NOMO-1 treated with DMSO at 0.1 percent for 48 hours (cell line): Measurements from ENCODE around the gene PIK3CD.
A peak's percentile ranks its signal among the peaks of the same experiment; 100 is the strongest.
"Not testable (repeated sequence)": the region's sequence is repeated elsewhere in the genome, so short reads cannot be mapped to it uniquely, and the experiment has no call there.

ENCODE experiments used
- DNase-seq: peaks from one replicate; lab custom pipeline; 2025; ENCODE audit not compliant: unreplicated experiment; lab: John Stamatoyannopoulos, UW

The PIK3CD gene

DNA sequence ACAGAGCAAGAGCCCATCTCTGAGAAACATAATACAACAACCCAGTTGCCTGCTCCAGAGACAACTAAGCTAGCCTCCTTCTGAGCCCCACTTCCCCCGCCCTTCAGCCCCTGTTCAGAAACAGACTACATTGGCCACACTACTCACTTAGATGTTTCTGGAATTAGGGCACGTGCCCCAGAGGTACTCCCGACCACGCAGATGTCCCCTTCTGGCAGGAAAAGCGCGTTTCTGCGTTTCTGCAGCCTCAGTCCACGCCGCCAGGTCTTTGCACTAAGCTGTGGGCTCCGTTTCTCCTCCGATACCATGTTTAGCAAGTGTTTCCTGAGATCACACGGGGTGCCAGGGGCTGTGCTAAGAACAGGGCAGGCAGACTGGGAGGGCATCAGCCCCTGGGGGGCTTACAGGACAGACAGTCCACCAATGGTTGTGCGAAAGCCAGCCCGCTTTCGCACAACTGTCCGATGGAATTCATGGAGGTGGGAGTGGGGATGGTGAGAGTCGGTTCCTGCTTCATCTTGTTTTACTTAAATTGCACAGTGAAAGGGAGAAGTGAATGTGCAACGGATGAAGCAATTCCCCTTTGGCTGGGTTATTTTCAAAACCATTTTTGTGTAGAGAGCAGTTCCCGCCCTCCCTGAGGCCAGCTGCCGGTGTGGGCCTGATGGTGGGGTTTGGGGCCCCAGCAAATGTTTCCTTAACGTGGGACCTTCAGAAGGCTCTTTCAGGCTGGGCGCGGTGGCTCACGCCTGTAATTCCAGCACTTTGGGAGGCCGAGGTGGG lies 2.7 kb downstream of the PIK3CD start:
- DNase-seq = peak; percentile 94

DNA sequence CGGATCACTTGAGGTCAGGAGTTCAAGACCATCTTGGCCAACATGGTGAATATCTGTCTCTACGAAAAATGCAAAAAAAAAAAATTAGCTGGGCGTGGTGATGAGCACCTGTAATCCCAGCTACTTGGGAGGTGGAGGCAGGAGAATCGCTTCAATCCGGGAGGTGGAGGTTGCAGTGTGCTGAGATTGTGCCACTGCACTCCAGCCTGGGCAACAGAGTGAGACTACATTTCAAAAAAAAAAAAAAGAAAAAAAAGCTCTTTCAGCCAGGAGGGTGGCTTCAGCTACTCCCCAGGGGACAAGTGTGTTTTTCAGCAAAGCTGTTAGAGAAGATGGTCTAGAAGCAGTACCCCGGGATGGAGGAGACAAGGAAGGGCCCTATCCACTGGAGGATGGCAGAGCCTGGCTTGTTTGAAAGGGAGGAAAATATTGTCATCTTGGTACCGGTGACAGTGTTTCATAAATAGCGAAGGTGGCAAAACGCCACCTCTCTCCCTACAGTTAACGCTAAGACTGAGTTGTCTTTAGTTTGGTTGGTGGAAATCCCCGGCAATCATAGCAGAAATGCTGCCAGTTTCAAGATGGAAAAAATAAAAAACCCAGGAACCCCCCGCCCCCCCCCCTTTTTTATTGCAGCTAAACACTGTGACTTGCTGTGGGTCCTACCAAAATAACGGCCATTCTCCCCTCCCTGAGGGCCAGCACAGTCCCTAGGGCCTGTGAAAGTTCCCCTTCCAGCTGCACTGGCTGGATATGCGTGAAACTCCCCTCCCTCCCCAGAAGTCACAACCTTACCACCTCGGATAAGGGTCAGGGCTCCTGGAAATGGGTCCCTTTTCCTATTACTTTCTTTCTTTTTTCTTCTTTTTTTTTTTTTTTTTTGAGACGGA lies 3.5 kb downstream of the PIK3CD start:
- no peak for DNase-seq

DNA sequence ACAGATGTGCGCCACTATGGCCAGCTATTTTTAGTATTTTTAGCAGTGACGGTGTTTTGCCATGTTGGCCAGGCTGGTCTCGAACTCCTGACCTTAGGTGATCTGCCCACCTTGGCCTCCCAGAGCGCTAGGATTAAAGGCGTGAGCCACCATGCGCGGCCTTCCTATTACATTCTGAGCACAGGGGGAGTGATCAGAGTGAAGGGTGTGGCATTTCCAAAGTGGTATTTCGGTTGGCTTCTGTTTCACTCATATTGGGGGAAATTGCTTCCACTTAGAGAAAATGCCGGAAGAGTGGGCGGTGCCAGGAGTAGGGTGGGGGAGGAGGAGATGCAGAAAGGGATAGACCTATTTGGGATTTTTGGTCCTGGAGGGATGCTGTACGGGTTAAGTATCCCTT lies 4.3 kb downstream of the PIK3CD start:
- peak; percentile 31 for DNase-seq

DNA sequence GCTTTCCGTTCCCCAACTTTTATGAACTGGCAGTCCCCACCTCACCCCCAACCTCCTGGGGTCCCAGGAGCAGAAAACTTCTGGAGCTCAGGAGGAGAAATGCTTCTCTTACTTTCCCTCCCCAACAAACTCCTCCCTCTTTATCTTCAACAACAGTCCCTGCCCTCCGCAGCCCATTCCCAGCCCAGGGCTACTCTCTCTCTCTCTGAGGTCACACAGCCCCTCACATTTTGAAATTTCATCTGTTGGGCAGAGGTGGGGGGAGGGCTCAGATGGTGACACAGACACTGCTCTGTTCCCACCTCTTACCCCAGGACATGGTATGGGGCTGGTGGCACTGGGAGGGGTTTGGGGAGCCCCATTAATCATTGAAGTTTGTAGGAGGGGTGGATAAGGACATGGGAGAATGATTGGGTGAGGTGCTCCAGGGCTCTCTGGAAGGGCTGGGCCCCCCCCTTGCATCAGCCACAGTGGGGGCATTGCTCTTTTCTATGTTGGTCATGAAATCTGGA lies 6.0 kb downstream of the PIK3CD start:
- DNase-seq = no peak

DNA sequence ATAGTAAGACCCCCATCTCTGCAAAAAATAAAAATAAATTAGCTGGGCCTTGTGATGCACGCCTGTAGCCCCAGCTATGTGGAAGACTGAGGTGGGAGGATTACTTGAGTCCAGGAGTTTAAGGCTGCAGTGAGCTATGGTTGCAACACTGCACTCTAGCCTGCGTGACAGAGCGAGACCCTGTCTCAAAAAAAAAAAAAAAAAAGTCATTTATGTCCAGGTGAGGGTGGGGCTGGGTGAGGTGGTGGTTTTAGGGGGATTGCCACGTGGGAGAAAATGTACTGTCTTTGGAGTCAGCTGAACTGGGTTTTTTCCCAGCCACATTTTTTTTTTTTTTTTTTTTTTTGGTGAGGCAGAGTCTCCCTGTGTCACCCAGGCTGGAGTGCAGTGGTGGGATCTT lies 6.7 kb downstream of the PIK3CD start:
- DNase-seq = no peak

DNA sequence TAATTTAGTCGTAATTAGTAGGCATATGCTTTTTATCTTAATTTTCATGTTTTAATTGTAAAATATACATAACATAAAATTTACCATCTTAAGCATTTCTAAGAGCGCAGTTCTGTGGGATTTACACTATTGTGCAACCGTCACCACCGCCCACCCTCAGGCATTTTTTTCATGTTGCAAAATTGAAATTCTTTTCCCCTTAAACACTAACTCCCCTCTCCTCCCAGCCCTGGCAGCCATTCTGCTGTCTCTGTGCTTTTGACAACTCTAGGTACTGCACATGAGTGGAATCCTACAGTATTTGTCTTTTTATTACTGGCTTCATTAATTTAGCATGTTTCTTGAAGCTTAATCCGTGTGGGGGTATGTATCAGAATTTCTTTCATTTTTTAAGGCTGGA lies 7.8 kb downstream of the PIK3CD start:
- no peak for DNase-seq

DNA sequence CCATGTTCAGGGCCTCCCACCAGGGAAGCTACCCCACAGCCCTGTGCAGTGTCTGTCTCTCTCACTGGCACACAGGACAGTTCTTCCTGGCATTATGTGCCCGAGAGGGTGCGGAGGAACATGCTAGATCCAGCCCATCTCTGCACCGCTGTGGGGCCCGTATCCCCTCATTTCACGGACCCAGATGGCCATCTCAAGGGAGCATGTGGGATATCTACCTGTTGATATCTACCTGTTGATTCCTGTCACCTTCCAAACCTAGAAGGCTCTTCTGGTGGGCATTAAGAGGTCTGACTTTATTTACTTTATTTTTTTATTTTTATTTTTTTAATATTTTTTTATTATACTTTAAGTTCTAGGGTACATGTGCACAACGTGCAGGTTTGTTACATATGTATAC lies 11.7 kb downstream of the PIK3CD start:
- no peak for DNase-seq

DNA sequence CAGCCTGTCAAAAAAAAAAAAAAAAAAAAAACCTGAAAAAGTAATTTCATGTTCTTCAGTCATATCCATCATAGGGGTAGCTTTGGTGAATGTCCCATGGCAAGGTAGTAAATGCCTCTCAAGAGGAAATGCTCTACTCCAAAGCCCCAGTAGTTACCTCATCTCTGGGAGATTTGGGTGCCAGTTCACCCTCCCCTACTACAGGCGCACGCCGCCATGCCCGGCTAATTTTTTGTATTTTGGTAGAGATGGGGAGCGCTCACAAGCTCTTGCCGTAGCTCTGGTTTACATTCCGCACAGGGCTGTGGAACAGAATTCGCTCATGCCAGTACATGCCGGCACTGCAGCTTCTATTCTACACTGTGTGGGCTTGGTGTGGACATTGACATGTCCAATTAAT lies 13.7 kb downstream of the PIK3CD start:
- DNase-seq = no peak

DNA sequence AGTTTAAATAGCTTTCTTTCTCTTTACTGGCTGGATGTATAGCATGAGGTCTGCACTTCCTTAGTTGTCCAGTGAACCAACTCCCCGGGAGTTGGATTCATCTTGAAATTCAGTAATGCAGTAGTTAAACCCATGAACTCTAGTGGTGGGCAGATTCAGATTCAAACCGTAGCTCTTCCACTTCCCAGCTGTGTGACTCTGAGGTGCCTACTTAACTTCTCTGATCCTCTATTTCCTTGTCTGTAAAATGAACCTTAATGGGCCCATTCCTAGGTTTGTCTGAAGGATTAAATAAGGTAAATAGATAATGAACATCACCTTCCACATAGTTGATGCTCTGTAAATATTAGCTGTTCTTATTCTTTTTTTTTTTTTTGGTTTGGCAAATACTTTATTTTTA lies 16.5 kb downstream of the PIK3CD start:
- no peak for DNase-seq

DNA sequence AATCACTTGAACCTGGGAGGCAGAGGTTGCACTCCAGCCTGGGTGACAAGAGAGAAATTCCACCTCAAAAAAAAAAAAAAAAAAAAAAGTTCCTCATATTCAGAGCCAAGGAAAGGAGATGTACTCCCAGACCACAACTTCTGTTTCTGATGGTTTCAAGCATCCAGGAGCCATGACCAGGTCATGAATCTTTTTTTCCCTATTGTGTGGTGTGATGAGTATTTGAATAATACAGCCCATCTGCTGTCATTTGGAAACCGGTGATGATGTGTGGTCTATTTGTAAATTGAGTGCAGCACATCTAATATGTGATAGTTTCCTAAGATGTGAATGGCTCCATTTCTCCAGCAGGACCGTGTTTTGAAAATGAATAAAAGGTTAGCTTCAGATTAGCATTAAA lies 18.6 kb downstream of the PIK3CD start:
- DNase-seq = peak; percentile 26

DNA sequence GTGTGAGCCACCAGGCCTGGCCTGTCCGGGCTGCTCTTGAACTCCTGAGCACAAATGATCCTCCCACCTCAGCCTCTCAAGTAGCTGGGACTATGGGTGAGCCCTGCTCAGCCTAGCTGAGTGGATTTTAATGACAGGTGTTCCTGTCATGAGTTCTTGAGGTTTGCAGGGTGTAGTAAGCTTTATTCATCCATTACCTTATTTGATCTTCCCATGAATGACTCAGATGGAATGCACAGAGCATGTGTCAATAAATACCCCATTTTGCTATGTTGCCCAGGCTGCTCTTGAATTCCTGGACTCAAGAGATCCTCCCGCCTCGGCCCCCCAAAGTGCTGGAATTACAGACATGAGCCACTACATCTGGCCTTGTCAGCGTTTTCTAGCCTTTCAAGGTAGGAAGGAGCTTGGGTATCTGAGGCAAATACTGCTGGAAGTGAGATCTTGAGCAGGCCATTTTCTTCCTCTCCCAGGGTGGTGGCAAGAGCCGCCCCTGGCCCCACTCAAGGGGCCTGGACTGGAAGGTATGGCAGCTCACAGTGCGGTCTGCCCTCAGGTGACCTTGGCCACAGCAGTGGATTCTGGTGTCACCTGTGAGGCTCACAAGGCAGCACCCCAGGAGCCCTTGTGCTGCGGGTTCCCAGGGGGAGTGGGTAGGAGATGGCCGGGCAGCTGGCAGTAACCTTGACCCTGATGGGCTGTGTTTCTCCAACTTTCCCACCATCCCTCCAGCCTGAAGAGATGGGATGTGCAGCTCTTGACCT lies 20.0 kb downstream of the PIK3CD start:
- DNase-seq = no peak

DNA sequence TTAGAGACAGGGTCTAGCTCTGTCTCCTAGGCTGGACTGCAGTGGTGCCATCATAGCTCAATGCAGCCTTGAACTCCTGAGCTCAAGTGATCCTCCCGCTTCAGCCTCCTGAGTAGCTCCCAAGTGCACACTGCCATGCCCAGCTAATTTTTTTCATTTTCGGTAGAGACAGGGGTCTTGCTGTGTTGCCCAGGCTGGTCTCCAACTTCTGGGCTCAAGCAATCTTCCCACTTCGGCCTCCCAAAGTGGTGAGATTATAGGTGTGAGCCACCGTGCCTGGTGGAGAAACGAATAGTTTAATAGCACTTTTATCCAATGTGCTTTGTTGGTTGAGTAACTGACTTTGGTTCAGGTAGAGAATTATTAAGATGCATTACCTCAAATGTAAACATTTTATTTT lies 20.9 kb downstream of the PIK3CD start:
- no peak for DNase-seq

DNA sequence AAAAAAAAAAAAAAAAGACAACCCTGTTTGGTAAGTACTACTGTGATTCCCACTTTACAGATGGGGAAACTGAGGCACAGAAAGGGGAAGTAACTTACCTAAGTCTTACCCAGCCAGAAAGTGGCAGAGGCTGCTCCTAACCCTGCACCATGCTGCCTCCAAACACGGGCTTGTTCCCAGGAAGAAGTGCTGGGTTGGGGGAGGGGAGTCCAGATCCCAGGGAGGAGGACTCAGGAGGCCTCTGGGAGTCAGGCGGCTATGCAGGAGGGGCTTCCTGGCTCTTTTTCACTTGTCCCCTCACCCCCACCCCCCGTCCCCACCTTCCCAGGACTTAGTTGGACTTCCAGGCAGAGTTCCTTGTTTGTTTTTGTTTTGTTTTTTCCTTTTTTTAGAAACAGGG lies 23.9 kb downstream of the PIK3CD start:
- no peak for DNase-seq

DNA sequence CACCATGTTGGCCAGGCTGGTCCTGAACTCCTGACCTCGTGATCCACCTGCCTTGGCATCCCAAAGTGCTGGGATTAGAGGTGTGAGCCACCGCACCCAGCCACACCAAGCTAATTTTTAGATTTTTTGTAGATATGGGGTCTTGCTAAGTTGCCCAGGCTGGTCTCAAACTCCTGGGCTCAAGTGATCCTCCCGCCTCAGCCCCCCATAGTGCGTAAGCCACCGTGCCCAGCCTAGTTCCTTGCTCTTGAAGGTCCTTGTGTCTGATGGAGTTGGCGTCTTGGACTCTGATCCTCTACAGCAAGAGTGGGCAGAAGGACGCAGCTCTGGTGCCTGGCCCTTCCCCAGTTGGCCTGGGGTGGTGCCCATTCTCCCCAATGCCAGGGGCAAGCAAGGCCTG lies 24.6 kb downstream of the PIK3CD start:
- not testable (repeated sequence) for DNase-seq

DNA sequence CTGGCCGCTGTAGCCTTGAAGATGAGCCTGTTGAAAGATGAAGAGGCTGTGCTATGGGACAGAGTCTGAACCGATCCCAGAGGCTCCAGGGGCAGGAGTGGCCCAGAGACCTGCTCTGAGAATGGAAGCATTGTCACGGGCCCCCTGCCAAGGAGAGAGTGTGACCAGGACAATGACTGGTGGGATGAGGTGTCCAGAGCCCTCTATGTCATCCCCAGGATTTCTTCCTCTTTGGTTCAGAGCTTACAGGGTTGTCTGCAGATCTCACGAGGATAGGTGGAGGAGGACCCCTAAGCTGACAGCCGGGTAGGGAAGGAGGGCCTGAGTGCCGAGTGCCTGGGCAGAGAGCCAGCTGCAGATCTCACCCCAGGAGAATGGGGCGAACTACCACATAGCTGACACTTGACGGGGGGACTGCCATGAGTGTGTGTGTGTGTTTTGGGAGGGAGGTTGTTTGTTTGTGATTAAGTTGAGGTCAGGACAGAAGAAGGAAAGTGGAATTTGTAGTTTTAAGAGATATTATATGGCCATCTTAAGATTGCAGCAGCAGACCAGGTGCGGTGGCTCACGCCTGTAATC lies 25.4 kb downstream of the PIK3CD start:
- DNase-seq = no peak

DNA sequence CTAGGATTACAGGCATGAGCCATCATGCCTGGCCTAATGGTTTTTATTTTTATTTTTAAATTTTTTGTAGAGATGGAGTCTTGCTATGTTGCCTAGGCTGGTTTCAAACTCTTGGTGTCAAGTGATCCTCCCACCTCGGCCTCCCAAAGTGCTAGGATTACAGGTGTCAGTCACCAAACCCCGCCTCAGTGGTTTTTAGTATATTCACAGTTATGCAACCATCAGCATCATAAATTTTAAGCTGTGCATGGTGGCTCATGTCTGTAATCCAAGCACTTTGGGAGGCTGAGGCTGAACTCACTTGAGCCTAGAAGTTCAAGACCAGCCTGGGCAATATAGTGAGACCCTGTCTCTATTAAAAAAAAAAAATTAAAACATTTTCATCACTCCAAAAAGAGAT lies 28.6 kb downstream of the PIK3CD start:
- DNase-seq = no peak

DNA sequence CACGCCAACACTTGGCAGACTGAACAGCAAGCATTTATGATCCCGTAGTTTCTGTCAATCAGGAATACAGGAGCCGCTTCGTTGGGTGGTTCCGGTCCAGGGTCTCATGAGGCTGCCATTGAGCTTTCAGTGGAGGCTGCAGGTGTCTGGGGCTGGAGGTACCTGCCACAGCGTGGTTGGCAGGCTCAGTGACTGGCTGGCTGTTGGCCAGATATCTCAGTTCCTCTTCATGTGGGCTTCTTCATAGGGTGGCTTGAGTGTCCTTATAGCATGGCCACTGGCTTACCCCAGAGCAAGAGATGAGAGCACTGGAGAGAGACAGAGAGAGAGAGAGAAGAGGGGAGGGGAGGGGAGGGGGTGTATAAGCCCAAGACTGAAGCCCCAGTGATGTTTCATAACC lies 29.3 kb downstream of the PIK3CD start:
- no peak for DNase-seq

DNA sequence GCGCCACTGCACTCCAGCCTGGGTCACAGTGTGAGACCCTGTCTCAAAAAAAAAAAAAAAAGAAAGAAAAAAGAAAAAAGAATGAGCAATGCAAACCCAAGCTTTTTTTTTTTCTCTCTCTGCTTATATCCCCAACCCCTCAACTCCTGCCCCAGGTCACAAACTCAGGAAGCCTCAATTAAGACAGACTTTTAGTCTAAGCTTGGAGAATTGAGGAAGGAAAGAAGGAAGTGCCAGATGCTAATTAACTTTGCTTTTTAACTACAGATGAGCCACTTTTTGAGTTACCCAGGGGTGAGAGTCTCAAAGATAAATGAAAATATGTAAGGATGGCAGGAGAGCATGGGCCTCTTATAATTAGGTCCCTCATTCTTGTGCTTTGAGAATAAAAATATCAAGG lies 33.3 kb downstream of the PIK3CD start:
- peak; percentile 81 for DNase-seq

DNA sequence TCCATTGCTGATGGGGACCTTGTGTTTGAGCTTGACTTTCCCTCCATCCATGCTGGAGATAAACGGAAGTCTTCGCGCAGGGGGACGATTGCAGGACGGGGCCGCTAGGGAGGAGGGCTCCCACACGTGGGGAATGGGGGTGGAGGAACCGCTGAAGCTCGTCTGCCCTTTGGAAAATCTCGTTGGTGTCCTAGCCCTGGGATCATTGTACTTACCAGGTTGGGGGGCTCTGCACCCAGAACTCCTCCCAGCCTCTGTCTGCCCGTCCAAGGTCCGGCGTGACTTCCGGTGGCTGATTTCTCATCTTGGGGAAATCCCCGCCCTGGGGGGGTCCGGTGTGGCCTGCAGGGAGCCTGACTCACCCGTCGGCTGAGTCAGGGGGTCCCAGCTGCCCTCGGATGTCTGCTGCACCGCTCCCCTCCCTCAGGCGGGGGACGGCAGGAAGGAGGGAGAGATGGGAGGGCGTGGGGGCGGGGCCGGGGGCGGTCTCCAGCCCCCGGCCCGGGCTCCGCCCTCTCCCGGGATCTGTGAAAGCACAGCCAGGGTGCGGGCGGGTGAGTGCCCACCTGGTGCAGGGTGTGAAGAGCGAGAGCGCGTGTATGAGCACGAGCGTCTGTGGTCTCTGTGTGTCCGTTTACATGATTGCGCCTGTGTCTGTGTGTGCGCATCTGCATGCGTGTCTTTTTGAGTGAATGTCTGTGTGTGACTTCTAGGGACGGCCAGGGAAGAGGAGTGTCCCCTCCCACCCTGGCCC lies 35.8 kb downstream of the PIK3CD start:
- DNase-seq = no peak

DNA sequence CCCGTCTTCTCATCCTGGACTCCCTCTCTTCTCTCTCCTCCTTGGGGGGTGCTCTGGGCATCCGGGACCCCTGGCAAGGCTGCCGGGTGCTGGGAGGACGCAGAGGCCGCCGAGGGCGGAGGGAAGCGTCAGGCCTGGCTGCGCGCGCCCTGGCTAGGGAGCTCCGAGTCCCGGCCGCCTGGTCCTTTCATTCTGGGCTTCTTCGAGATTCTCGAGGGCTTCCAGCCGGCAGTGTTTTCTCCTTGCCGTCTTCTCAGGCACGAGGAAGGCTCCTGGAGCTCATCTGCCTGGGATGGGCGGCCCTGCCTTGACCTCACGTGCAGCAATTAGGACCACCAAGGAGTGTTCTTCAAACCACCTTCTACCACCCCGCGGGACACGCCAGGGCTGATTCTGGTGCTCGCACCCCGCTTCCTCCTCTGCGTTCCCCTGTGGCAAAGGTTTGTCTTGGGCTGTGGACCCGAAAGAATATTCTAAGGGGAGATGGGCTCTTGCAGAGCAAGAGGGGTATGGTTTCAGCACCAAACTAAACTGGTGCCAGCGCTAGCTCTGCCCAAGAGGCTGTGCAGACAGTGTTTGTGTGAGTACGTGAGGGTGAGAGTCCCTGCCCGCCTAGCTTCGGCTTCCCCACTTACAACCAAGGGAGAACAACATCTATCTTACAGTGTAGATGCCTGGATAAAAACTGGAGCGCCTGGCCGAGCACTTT lies 36.5 kb downstream of the PIK3CD start:
- DNase-seq = no peak
